HL-60/S4 treated with retinoic acid at 250 ng/mL for 4 days and 3 days (cell line): ENCODE data around the gene GGT7.
"Not testable (repeated sequence)": the region's sequence is repeated elsewhere in the genome, so short reads cannot be mapped to it uniquely, and the experiment has no call there.

Experiments
- in situ Hi-C: fragments of 300-500 bp; cut with MboI; formaldehyde crosslinking; loops from 2 replicates; pipeline ENCODE4 v1.7.0; 2022; ENCODE audit warnings: low sequenced_read_pairs

Gene GGT7

GRCh38 chr20:34850969-34851368 is 21.7 kb downstream of the GGT7 start:
- in situ Hi-C loops: no loop called here

GRCh38 chr20:34849778-34850177 is 22.9 kb downstream of the GGT7 start:
- in situ Hi-C loops: loop anchor here (10.0 to 25.0 kb wide), 2 partner anchors 415 to 588 kb away; partner anchors contain the start of gene GDF5

- in situ Hi-C loops: loop anchor here (10.0 to 25.0 kb wide), 2 partner anchors 416 to 589 kb away; partner anchors contain the start of gene GDF5
Observed at GRCh38 chr20:34848597-34848996, 24.1 kb downstream of the GGT7 start.

GRCh38 chr20:34843421-34843820 is 29.2 kb downstream of the GGT7 start:
- in situ Hi-C loops: loop anchor here (10.0 to 25.0 kb wide), 2 partner anchors 421 to 594 kb away; partner anchors contain the start of gene GDF5

GRCh38 chr20:34842143-34842542 is 30.5 kb downstream of the GGT7 start:
- in situ Hi-C loops: loop anchor here (10.0 to 25.0 kb wide), 2 partner anchors 423 to 595 kb away; partner anchors contain the start of gene GDF5

GRCh38 chr20:34834459-34834893 is 38.2 kb downstream of the GGT7 start:
- in situ Hi-C loops: loop anchor here (25.0 kb wide), 1 partner anchor 603 kb away; the partner anchor contains the start of gene GDF5

- in situ Hi-C loops: loop anchor here (25.0 kb wide), 1 partner anchor 605 kb away; the partner anchor contains the start of gene GDF5
Observed at GRCh38 chr20:34831936-34832335, 40.7 kb downstream of the GGT7 start.

GRCh38 chr20:34829191-34829590 is 43.5 kb downstream of the GGT7 start:
- in situ Hi-C loops: loop anchor here (25.0 kb wide), 1 partner anchor 608 kb away; the partner anchor contains the start of gene GDF5

GRCh38 chr20:34825530-34826362 is 46.9 kb downstream of the GGT7 start, which contains the start of gene NCOA6:
Gene NCOA6 (minus strand): TSS chr20:34825651. CDS start chr20:34782355, 43,296 bp downstream.
- in situ Hi-C loops: loop anchor here (25.0 kb wide), 1 partner anchor 612 kb away; the partner anchor contains the start of gene GDF5

GRCh38 chr20:34824806-34825529 is 47.7 kb downstream of the GGT7 start:
- in situ Hi-C loops: loop anchor here (25.0 kb wide), 1 partner anchor 612 kb away; the partner anchor contains the start of gene GDF5

- in situ Hi-C loops: no loop called here
Observed at GRCh38 chr20:34824452-34824805, 48.2 kb downstream of the GGT7 start.

- in situ Hi-C loops: no loop called here
Observed at GRCh38 chr20:34824026-34824425, 48.6 kb downstream of the GGT7 start.

GRCh38 chr20:34820805-34821578 is 51.7 kb downstream of the GGT7 start:
- in situ Hi-C loops: no loop called here

GRCh38 chr20:34817801-34818200 is 54.9 kb downstream of the GGT7 start:
- in situ Hi-C loops: no loop called here

- in situ Hi-C loops: no loop called here
Observed at GRCh38 chr20:34817072-34817471, 55.6 kb downstream of the GGT7 start.

GRCh38 chr20:34815636-34816035 is 57.0 kb downstream of the GGT7 start:
- in situ Hi-C loops: no loop called here

- in situ Hi-C loops: no loop called here
Observed at GRCh38 chr20:34808583-34808982, 64.1 kb downstream of the GGT7 start.

GRCh38 chr20:34807944-34808465 is 64.7 kb downstream of the GGT7 start:
- in situ Hi-C loops: not testable (repeated sequence)

GRCh38 chr20:34806255-34806654 is 66.4 kb downstream of the GGT7 start:
- in situ Hi-C loops: no loop called here

GRCh38 chr20:34798871-34799270 is 73.8 kb downstream of the GGT7 start:
- in situ Hi-C loops: no loop called here
